GM18507 (cell line): ENCODE results near the gene GNAQ.
"Not testable (repeated sequence)": the region's sequence is repeated elsewhere in the genome, so short reads cannot be mapped to it uniquely, and the experiment has no call there.

ENCODE experiments used
- DNase-seq: peaks from one replicate; pipeline ENCODE4 v3.0.0; 2011; ENCODE audit warnings: low read depth; ENCODE audit not compliant: insufficient read length; ENCODE audit errors: extremely low spot score
- FAIRE-seq: peaks from 2 replicates; lab custom pipeline; 2011; peaks lifted over from hg19 to GRCh38; lab: Jason Lieb, UNC

The GNAQ gene

DNA sequence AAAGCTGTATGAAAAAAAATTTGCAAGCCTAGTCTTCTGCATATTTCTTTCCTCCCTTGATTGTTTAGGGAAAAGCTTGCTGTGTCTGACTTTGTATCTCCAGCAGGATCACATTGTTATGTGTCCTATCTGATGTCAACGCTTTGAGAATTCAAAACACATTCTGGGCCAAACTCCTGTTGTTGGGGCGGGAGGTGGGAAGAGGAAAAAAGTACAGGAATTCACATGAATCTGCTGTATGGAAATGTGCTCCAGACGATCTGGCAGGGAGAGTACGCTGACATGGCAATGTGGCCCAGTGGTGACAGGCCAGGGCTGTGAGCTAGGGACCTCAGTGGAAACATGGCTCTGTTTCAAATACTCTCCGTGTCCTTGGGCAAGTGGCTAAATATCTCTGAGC is 296.1 kb downstream of the GNAQ start:
- FAIRE-seq (no peak), DNase-seq (no peak)

DNA sequence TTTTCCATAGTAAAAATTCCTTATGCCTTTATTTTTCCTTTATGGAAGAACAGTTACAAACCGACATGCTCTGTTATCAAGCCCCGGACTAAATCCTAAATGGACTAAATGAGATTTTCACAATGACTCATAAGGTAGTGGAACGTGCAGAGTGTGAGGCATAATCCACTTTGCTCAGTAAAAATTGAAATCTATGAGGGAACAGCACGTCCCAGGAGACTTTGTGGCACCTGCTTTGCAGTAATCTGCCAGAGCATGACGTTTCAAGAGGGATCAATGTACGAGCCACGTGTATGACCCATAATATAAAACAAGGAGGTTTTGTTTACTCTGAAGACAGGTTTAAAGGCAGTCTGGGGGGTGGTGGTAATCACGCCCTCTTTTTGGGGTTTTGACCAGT is 299.7 kb downstream of the GNAQ start:
- DNase-seq (no peak), FAIRE-seq (no peak)

DNA sequence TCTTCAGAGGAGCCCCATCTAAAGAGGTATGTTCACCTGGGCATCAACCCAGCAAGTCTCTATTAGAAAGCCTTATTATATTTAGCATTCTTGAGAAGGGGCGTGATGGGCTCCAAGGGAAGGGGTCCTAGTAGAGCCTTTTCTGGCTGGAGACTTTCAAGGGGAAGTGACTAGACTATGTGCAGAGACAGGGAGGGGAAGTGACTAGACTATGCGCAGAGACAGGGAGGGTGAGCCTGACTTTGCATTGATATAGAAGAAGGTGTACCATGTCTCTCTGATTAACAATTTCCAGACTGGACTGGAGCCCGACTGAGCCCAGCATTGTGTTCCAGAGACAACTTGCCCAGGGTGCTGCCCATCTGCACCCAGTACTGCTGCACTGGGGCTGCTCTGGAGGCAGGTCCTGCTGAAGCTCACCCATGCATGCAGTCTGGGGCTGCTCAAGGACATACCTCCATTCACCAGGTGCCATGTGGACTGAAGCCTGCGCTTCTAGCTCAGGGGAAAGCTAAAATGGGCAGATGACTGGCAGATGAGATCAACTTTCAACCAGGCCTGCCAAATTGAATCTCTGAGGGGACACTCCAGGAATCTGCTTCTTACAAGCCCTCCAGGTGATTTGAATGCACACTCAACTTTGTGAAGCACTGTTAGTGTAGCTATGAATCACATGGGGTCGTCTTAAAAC is 300.5 kb downstream of the GNAQ start:
- DNase-seq (no peak), FAIRE-seq (no peak)

DNA sequence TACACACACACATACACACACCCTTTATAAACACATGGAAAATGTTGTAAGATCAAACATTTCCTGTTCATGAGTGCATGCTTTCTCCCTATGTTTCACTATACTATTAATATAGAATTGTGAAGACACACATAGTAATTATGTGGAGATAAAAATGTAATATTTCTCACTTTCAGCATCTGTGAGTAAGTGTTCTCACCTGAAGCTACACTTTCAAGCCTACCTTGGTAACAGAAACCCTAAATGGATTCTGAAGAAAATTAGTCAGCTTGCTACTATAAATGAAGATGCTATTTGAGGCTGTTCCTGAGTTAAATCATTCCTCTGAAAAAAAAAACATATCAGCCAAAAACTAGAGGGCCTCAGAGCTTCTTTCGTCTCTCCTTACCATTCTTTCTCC is 302.4 kb downstream of the GNAQ start:
- DNase-seq (no peak), FAIRE-seq (no peak)

GRCh38 chr9:77726814-77727213 is 304.8 kb downstream of the GNAQ start:
- no peak for DNase-seq
- FAIRE-seq: no peak

GRCh38 chr9:77726289-77726688 is 305.3 kb downstream of the GNAQ start:
- DNase-seq (no peak), FAIRE-seq (no peak)

GRCh38 chr9:77725820-77726219 is 305.8 kb downstream of the GNAQ start:
- no peak for FAIRE-seq

DNA sequence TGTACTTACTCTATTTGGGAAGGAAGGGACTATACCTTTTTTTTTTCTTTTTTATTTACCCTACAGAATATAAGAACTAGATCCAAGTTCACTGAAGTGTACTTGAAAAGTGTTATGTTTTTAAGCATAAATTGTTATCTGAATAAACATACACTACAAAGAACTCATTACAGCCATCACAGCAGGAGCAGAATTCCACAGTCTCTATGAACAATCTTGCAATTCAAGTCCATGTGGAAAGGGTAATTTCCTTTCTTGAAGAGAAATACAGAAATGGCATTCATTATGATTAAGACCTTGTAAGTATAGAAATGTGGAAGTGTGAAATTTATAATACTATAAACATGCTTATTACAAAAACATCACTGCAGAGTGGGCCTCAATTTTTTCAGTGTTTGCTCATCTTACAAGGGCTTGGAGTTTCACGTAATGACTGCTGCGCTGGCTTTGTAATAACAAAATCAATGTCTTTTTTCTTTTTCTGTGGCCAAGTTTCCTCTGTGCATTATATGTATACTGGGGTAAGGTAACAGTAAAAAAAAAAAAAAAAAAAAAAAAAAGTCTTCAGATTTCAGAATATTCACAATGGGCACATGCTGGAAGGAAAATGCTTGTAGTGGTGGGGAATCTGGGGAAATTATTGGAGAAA is 306.4 kb downstream of the GNAQ start:
- no peak for FAIRE-seq
- no peak for DNase-seq

More at GRCh38 chr9:77725820-77726219, 305.8 kb downstream of the GNAQ start:
- DNase-seq: no peak

DNA sequence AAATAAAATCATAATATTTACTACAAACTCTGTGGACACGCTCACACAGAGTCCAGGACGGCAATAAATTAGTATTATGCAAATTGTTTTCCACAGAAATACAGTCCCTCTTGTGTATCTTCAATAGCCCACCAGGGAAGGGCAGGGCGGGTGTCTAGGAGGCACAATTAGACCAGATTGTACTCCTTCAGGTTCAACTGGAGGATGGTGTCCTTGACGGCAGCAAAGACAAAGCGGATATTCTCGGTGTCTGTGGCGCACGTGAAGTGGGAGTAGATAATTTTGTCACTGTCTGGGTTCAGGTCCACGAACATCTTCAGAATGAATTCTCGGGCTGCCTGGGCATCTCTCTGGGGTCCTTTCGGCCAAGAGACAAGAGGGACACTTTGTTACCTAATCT is 310.5 kb downstream of the GNAQ start:
- FAIRE-seq: not testable (repeated sequence)

DNA sequence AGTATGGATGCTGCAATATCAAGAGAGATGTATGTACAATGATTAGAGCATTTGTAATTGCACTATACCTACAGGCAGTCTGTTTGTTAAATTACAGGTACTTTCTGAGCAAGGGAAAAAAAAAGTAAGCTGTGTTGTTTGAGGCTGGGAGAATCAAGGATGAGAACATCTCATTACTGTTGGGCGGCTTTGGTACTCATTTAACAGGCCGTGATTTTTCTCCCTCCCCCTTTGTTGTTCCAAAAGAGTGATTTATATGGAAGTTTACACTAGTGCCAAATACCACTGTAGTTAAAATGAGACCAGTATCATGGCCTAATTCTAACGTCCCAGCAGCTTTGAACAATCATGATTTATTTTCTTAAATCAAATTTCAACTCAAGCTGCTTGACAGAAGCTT is 312.3 kb downstream of the GNAQ start:
- FAIRE-seq (no peak), DNase-seq (no peak)

More for the DNA sequence above, 310.5 kb downstream of the GNAQ start:
- DNase-seq: not testable (repeated sequence)

DNA sequence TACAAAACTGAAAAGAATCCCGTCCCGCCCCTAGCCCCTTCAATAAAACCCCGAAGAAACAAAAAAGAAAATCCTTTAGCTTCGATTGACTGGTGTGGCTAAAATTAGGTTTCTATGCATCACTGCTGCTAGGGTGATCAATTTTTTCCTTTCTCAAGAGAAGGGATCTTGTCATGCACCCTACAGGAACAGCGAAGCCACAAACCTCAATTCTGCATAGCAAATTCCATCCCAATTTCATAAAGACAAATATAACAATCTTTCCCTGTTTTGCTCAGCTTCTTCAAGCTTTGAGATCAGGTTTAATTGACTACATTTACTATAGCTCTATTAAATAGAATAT is 313.3 kb downstream of the GNAQ start:
- not testable (repeated sequence) for FAIRE-seq, DNase-seq

DNA sequence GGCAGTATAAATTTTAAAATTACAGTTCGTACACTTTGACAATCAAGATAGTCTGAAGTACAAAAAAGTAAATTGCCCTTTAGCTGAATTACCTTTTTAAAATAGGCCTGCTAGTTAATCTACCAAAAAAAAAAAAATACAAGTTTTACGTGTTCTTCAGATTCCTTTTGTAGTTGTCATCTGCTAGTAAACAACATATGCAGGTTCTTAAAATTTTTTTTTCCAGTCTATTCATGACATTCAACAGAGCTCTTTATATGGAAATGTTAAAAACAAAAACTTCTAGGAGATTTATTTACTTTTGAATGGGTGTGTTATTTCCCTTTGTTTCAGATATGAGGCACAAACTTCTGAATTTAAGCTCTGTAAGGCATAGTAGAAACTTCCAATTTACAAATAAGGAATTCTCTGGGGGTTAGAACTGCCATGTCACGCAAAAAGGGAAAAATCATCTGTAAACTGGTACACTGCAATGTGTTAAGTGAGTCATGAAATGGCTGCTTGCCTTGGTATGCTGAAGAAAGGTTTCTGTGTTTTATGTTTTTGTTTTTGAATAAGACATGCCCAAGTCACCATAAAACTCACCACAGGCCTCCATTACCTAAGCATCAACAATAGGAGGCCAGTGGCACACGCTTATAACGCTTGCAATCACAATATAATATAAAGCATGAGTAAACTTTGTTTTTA is 313.9 kb downstream of the GNAQ start:
- not testable (repeated sequence) for DNase-seq, FAIRE-seq

DNA sequence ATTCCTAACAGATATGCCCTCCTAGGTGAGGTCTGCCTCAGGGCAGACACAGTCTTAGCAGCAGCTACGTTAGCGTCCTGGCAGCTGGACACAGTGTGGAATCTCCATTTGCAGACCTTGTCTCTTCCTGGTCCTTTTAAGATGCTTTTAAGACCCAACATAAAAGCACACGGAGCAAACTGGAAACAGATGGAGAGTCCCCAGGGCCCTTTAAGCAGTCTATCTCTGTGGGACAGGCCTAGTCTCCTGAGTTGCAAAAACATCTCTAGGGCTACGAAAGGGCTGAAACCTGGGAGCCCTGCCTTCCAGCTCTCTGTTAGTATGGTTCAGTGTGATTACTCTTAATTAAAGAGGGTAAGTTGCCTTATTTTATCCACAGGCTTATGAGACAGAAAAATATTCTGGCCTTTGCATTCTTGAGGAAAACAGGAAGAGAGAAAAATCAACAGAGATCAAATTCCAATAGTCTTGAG is 317.5 kb downstream of the GNAQ start:
- FAIRE-seq (no peak), DNase-seq (no peak)

DNA sequence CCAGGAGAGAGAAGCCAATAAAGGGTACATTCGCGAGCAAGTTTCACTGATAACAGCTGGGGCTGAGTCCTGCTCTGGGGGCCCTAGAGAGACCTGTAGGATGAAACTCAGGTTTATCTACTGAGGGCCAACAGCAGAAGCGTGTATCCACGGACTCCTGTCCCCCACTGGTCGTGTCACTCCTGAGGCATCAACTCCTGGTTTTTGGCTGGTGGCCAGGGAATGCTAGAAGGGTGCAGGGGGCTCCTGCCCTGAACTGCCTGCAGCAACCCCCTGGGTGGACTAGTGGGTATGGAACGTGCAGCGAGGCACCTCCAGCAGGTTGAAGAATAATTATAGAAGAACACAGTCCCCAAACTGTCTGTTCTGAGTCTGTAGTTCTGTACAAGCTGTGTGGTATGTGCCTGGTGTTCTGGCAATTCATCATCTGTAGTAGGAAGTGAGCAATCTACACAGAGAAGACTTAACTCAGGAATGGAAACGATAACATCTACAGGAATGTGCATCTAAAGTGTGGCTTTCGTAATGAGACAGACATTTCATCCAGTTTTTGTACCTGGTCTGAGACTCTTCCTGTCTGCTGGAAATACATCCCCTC is 319.0 kb downstream of the GNAQ start:
- FAIRE-seq (no peak), DNase-seq (no peak)

DNA sequence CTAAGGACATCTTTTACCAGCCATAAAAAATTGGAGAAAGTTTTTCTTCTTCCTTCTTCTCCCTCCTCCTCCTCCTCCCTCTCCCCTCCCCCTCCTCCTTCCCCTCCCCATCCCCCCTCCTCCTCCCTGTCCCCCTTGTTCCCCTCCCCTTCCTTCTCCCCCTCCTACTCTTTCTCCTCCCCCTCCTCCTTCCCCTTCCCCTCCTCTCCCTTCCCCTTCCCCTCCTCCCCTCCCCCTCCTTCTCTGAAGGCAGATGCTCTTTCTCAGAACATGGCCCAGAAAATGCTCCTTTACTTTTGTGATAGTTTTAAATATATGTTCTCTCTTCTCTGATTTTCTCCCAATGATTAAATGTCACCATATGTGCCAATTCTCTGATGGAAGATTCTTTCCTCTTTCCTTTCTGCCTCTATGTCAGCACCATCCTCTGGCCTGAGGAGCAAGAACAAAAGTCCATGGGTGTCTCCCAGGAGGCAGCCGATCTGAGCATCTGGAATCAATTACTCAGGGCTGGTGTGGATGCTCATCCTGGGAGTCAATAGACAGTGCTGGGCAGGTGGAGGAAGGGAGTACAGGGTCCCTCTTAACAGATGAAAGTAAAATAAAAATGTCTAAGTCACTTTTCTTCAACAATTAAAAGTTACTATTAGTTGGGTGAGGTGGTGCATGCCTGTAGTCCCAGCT is 320.5 kb downstream of the GNAQ start:
- DNase-seq: no peak
- FAIRE-seq: no peak

DNA sequence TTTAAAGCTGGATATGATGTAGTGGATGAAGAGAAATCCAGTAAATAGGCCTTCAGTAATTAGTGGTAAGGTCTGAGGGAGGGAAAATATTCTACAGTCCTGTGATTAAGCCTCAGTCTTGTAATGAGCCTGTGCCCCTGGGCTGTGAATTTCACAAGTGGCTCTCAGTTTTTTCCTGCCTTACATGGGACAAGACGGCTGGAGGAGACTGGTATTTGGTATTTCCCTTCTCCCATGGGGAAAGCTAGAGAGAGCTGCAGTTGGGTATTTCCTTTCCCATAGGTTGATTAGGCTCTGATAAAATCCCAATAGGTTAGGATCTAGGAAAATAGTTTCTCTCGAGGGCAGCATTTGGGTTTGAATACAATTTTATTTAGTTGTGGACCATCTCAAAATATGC is 321.3 kb downstream of the GNAQ start:
- FAIRE-seq (no peak), DNase-seq (no peak)

- FAIRE-seq (no peak), DNase-seq (no peak)
Measured at GRCh38 chr9:77708064-77708815, 323.4 kb downstream of the GNAQ start.

DNA sequence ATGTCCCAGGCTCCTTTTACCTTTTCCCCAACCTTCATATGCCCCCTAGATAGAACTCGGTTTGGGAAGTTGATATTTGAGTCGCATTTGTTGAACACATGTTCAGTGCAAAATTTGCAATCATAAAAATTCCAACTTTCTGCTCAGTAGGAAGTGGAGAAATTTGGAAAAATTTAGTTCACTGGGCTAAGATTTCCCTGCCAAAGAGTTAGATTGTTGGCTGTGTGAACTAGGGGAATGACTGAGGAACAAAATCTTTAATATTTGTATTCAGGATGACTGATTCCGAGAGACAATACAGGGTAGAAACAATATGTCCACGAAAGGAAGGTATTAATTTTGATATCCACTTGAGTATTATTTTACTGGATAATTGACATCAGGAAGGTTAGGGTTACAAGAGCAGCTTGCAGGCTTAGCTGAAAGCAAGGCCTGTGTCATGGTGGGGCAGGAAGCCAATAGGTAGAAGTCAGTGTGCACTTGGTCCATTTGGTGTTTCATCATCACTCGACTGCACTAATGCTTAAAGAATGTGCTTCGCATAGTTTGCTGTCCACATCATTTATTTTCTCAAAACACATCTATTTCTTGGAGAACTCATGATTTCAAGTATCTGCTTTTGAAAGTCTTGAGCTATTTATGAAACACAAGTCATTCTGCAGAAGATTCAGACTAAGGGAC is 324.1 kb downstream of the GNAQ start:
- no peak for FAIRE-seq
- DNase-seq: no peak

DNA sequence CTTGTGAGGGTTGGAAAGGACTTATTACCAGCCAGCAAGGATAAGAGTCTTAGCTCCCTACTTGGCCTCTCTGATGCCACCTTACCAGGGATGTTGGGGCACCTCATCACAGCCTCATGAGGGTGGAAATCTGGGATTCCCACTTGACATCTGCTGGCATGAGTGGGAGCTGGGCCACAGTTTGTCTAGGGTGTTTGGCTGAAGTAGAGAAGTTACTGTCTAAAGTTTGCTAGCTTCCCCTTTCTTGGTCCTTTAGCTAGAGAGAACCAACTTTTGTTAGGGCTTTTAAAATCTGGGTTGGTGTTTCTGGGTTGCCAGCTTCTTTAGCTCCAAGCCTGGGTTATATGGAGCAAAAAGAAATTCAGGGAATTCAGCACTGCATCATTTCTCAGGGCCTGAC is 326.0 kb downstream of the GNAQ start:
- DNase-seq: no peak
- FAIRE-seq: no peak
